ENCODE results near the gene SLF2.

The SLF2 gene

GRCh38 chr10:100913470-100913865 is 705 bp downstream of the SLF2 start:
- no peak for TF ChIP-seq CTCF (IDR thresholded peaks at IDR 0.05)
- Histone ChIP-seq H3K36me3 (peaks cover 16 to 24% (median 20%) of the 10 kb centered on the region in 3 donors), H3K27ac (peak overlapping the region; percentile 94 to 96), H3K27me3 (no peaks in the 10 kb centered on the region), H3K4me1 (peaks cover 0 to 30% (median 12%) of the 10 kb centered on the region in 4 donors), H3K9me3 (no peaks in the 10 kb centered on the region), H3K4me3 (peak overlapping the region; percentile 84 to 100)
- no peak for DNase-seq
- intact Hi-C loops (cut with DNase I; ENCODE audit: low total_unique reads): no loop called here

GRCh38 chr10:100917071-100917470 is 4.3 kb downstream of the SLF2 start:
- no peaks in the 10 kb centered on the region for H3K9me3 ChIP-seq
- H3K36me3 ChIP-seq: peaks cover 41 to 57% (median 41%) of the 10 kb centered on the region in 3 donors
- peaks cover 0 to 27% (median 12%) of the 10 kb centered on the region in 4 donors for H3K4me1 ChIP-seq
- H3K4me3 ChIP-seq: no peak overlapping the region
- intact Hi-C loops (cut with DNase I; ENCODE audit: low total_unique reads): no loop called here
- no peak for DNase-seq
- H3K27me3 ChIP-seq: no peaks in the 10 kb centered on the region
- H3K27ac ChIP-seq: no peak overlapping the region
- TF ChIP-seq CTCF (IDR thresholded peaks at IDR 0.05): no peak

DNA sequence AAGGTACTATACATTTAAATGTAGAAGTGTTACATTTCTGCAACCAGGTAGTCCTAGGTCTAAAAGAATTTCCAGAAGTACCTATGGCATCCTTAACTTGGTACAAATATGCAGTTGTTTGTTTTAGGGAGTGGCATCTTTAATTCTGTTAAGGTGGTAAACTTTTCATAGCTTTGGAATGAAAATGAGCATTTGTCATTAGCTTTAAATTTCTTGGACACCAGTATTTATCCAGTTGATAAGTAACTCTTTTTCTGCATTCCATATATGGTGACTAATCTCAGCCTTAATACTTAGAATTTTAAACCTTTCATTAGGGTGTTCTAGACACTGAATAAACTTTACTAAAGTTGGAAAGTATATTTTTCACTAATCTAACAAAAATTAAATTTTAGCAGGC is 10.8 kb downstream of the SLF2 start:
- H3K36me3 ChIP-seq: peaks cover 70 to 97% (median 88%) of the 10 kb centered on the region in 3 donors
- H3K4me3 ChIP-seq: no peak overlapping the region
- H3K9me3 ChIP-seq: no peaks in the 10 kb centered on the region
- no peaks in the 10 kb centered on the region for H3K27me3 ChIP-seq
- H3K27ac ChIP-seq: no peak overlapping the region
- TF ChIP-seq CTCF (IDR thresholded peaks at IDR 0.05): no peak
- DNase-seq: no peak
- intact Hi-C loops (cut with DNase I; ENCODE audit: low total_unique reads): no loop called here
- no peaks in the 10 kb centered on the region for H3K4me1 ChIP-seq

GRCh38 chr10:100927266-100927665 is 14.5 kb downstream of the SLF2 start:
- no peaks in the 10 kb centered on the region for H3K27me3 ChIP-seq
- peaks cover 82 to 100% (median 99%) of the 10 kb centered on the region in 3 donors for H3K36me3 ChIP-seq
- H3K4me3 ChIP-seq: no peak overlapping the region
- no peaks in the 10 kb centered on the region for H3K9me3 ChIP-seq
- intact Hi-C loops (cut with DNase I; ENCODE audit: low total_unique reads): no loop called here
- no peak overlapping the region for H3K27ac ChIP-seq
- DNase-seq: no peak
- no peak for TF ChIP-seq CTCF (IDR thresholded peaks at IDR 0.05)
- no peaks in the 10 kb centered on the region for H3K4me1 ChIP-seq

DNA sequence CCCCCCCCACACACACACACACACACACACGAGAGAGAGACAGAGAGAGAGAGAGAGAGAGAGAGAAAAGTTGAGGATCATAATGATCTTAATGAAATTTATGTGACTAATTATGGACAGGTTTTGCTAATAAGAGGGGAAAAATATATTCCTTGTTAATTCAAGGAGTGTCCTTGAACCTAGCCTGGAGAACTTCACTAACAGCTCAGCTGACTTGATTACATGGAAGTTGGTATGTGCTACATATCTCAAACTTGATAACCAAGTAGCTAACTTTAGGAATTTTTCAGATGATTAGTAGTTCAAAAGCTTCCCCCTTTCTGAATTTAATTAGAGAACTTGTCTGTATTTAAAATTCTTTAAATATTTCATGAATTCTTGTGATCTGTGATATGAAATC is 15.3 kb downstream of the SLF2 start:
- Histone ChIP-seq H3K4me1 (no peaks in the 10 kb centered on the region), H3K9me3 (no peaks in the 10 kb centered on the region), H3K4me3 (no peak overlapping the region), H3K27ac (no peak overlapping the region), H3K27me3 (no peaks in the 10 kb centered on the region), H3K36me3 (peaks cover 86 to 100% (median 99%) of the 10 kb centered on the region in 3 donors)
- no peak for DNase-seq
- no peak for TF ChIP-seq CTCF (IDR thresholded peaks at IDR 0.05)
- intact Hi-C loops (cut with DNase I; ENCODE audit: low total_unique reads): no loop called here

DNA sequence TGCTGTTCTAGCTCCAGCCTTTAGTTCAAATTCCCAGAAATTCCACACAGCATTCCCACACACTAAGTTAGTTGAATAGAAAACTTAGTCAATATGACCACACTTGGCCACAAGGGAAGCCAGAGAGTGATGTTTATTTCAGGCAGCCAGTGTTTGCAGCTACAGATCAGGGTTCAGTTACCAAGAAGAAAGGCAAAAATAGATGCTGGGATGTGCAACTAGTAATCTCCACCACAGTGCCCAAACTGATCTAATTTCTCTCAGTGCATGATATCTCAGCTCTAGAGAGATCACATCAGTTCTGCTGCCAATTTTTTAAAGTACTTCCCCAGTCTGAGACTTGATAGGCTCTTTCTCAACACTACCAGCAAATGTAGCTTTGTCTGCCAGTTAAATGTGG is 17.6 kb downstream of the SLF2 start:
- no peaks in the 10 kb centered on the region for H3K4me1 ChIP-seq
- H3K36me3 ChIP-seq: peaks cover 87 to 100% (median 87%) of the 10 kb centered on the region in 3 donors
- H3K27ac ChIP-seq: no peak overlapping the region
- no peaks in the 10 kb centered on the region for H3K9me3 ChIP-seq
- intact Hi-C loops (cut with DNase I; ENCODE audit: low total_unique reads): no loop called here
- no peak for TF ChIP-seq CTCF (IDR thresholded peaks at IDR 0.05)
- no peak for DNase-seq
- no peaks in the 10 kb centered on the region for H3K27me3 ChIP-seq
- H3K4me3 ChIP-seq: no peak overlapping the region

All from tibial artery (tissue), 4 donors.